ENCODE measurements around the gene TINCR. TPM values are rescaled to one million over a fixed set of nuclear protein-coding genes. Genes with fewer than 3 reads are reported as not detected.
A peak's percentile ranks its signal among the peaks of the same experiment; 100 is the strongest.

Gene TINCR
- total RNA-seq, 2 experiments from 2014 or later = 0.60 to 1.2 TPM

- H3K4me3 ChIP-seq (ENCODE audit: low read depth, low read length, poor library complexity, severe bottlenecking) = no peak overlapping the region
- ChIA-PET POLR2A (no interaction called here), CTCF (ENCODE audit: unreplicated experiment) (no interaction called here)
- no peaks in the 10 kb centered on the region for H3K4me1 ChIP-seq (ENCODE audit: insufficient read depth, low read length, poor library complexity, severe bottlenecking)
- no peaks in the 10 kb centered on the region for H3K36me3 ChIP-seq (ENCODE audit: insufficient read depth, low read length)
- H4K20me1 ChIP-seq (ENCODE audit: insufficient read depth, low read length) = no peaks in the 10 kb centered on the region
- no TSS peak for BruUV-seq (replicated peaks)
- H3K9me2 ChIP-seq (ENCODE audit: insufficient read depth, low read length) = no peaks in the 10 kb centered on the region
- H3K27ac ChIP-seq (ENCODE audit: low read depth, low read length, poor library complexity, severe bottlenecking) = no peak overlapping the region
- no peaks in the 10 kb centered on the region for H3K79me2 ChIP-seq (ENCODE audit: insufficient read depth, low read depth, low read length)
- H2AFZ ChIP-seq (ENCODE audit: low read length) = no peak overlapping the region
- no peak for DNase-seq (ENCODE audit: low spot score)
- no peak for TF ChIP-seq EZH2phosphoT487 (IDR thresholded peaks at IDR 0.05; ENCODE audit: borderline replicate concordance, low read depth, low read length)
- TF ChIP-seq, protein P1, sequence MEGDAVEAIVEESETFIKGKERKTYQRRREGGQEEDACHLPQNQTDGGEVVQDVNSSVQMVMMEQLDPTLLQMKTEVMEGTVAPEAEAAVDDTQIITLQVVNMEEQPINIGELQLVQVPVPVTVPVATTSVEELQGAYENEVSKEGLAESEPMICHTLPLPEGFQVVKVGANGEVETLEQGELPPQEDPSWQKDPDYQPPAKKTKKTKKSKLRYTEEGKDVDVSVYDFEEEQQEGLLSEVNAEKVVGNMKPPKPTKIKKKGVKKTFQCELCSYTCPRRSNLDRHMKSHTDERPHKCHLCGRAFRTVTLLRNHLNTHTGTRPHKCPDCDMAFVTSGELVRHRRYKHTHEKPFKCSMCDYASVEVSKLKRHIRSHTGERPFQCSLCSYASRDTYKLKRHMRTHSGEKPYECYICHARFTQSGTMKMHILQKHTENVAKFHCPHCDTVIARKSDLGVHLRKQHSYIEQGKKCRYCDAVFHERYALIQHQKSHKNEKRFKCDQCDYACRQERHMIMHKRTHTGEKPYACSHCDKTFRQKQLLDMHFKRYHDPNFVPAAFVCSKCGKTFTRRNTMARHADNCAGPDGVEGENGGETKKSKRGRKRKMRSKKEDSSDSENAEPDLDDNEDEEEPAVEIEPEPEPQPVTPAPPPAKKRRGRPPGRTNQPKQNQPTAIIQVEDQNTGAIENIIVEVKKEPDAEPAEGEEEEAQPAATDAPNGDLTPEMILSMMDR (conservative IDR thresholded peaks at IDR 0.05; ENCODE audit: low read length) = no peak
- intact Hi-C loops (cut with micrococcal nuclease; ENCODE audit: unreplicated experiment) = no loop called here
- H3K9me3 ChIP-seq (ENCODE audit: low read length) = no peaks in the 10 kb centered on the region
- no peak overlapping the region for H3K4me2 ChIP-seq (ENCODE audit: low read length)
Observed at GRCh38 chr19:5562280-5562679, 5.5 kb downstream of the TINCR start.

- Histone ChIP-seq H3K4me2 (ENCODE audit: low read length) (no peak overlapping the region), H3K36me3 (ENCODE audit: insufficient read depth, low read length) (no peaks in the 10 kb centered on the region), H3K9me3 (ENCODE audit: low read length) (no peaks in the 10 kb centered on the region), H2AFZ (ENCODE audit: low read length) (no peak overlapping the region), H3K27ac (ENCODE audit: low read depth, low read length, poor library complexity, severe bottlenecking) (no peak overlapping the region), H3K79me2 (ENCODE audit: insufficient read depth, low read depth, low read length) (no peaks in the 10 kb centered on the region), H3K4me3 (ENCODE audit: low read depth, low read length, poor library complexity, severe bottlenecking) (no peak overlapping the region), H3K4me1 (ENCODE audit: insufficient read depth, low read length, poor library complexity, severe bottlenecking) (no peaks in the 10 kb centered on the region), H4K20me1 (ENCODE audit: insufficient read depth, low read length) (no peaks in the 10 kb centered on the region), H3K9me2 (ENCODE audit: insufficient read depth, low read length) (no peaks in the 10 kb centered on the region)
- TF ChIP-seq, protein P1 (conservative IDR thresholded peaks at IDR 0.05; ENCODE audit: low read length) = peak; percentile 75
- TF ChIP-seq EZH2phosphoT487 (IDR thresholded peaks at IDR 0.05; ENCODE audit: borderline replicate concordance, low read depth, low read length) = no peak
- intact Hi-C loops (cut with micrococcal nuclease; ENCODE audit: unreplicated experiment) = no loop called here
- no peak for DNase-seq (ENCODE audit: low spot score)
- ChIA-PET POLR2A (no interaction called here), CTCF (ENCODE audit: unreplicated experiment) (no interaction called here)
- BruUV-seq (replicated peaks) = no TSS peak
Observed at GRCh38 chr19:5561559-5561958, 6.2 kb downstream of the TINCR start.

DNA sequence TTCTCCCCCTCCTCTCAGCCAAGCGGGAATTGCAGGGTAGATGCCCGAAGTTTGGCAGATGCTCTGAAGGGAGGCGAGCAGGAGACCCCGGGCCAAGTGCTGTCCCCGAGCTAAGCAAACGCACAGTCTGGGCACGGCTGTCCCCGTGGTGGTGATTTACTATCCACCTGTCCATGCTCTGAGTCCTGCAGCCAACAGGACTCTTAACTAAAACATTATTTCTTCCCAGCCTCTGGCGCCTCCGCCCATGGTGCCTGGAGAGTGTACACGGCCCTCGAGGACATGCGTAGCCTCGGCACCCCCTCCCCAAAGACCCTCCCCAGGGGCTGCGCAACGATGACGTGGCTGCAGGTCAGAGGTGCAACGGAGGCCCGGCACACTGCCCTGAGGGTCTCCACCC, 7.6 kb downstream of the TINCR start:
- H3K4me2 ChIP-seq (ENCODE audit: low read length) = no peak overlapping the region
- H3K4me3 ChIP-seq (ENCODE audit: low read depth, low read length, poor library complexity, severe bottlenecking) = no peak overlapping the region
- H3K9me2 ChIP-seq (ENCODE audit: insufficient read depth, low read length) = no peaks in the 10 kb centered on the region
- ChIA-PET CTCF (ENCODE audit: unreplicated experiment) (no interaction called here), POLR2A (no interaction called here)
- intact Hi-C loops (cut with micrococcal nuclease; ENCODE audit: unreplicated experiment) = no loop called here
- H3K79me2 ChIP-seq (ENCODE audit: insufficient read depth, low read depth, low read length) = no peaks in the 10 kb centered on the region
- H2AFZ ChIP-seq (ENCODE audit: low read length) = no peak overlapping the region
- BruUV-seq (replicated peaks) = no TSS peak
- H3K9me3 ChIP-seq (ENCODE audit: low read length) = no peaks in the 10 kb centered on the region
- no peak overlapping the region for H3K27ac ChIP-seq (ENCODE audit: low read depth, low read length, poor library complexity, severe bottlenecking)
- H4K20me1 ChIP-seq (ENCODE audit: insufficient read depth, low read length) = no peaks in the 10 kb centered on the region
- TF ChIP-seq, protein P1 (conservative IDR thresholded peaks at IDR 0.05; ENCODE audit: low read length) = no peak
- no peak for TF ChIP-seq EZH2phosphoT487 (IDR thresholded peaks at IDR 0.05; ENCODE audit: borderline replicate concordance, low read depth, low read length)
- no peak for DNase-seq (ENCODE audit: low spot score)
- H3K36me3 ChIP-seq (ENCODE audit: insufficient read depth, low read length) = no peaks in the 10 kb centered on the region
- no peaks in the 10 kb centered on the region for H3K4me1 ChIP-seq (ENCODE audit: insufficient read depth, low read length, poor library complexity, severe bottlenecking)

All from OCI-LY7 (cell line).